HG02884 (cell line): Measurements from ENCODE around the gene GTF2I.
"Not testable (repeated sequence)": the region's sequence is repeated elsewhere in the genome, so short reads cannot be mapped to it uniquely, and the experiment has no call there.

Experiments
- ATAC-seq: cut with Tn5 transposase; IDR thresholded peaks from one replicate; pipeline ENCODE4 v1.9.1; 2021; ENCODE audit warnings: mild to moderate bottlenecking, moderate library complexity; ENCODE audit not compliant: unreplicated experiment

GTF2I gene

GRCh38 chr7:74773760-74774750, 116.5 kb downstream of the GTF2I start, which contains the start of gene NCF1:
Gene NCF1 (plus strand): TSS chr7:74774011. CDS start chr7:74774032, 21 bp downstream.
- ATAC-seq = peak; percentile 80

GRCh38 chr7:74775111-74775510, 117.6 kb downstream of the GTF2I start:
- peak; percentile 42 for ATAC-seq

GRCh38 chr7:74779053-74779452, 121.5 kb downstream of the GTF2I start:
- ATAC-seq = not testable (repeated sequence)

- not testable (repeated sequence) for ATAC-seq
Observed at GRCh38 chr7:74781746-74782145, 124.2 kb downstream of the GTF2I start.

- ATAC-seq = not testable (repeated sequence)
Observed at GRCh38 chr7:74783595-74783994, 126.1 kb downstream of the GTF2I start.

- peak; percentile 85 for ATAC-seq
Observed at GRCh38 chr7:74788369-74789150, 131.0 kb downstream of the GTF2I start.

GRCh38 chr7:74789200-74789736, 131.8 kb downstream of the GTF2I start:
- not testable (repeated sequence) for ATAC-seq

GRCh38 chr7:74797848-74798622, 140.5 kb downstream of the GTF2I start:
- ATAC-seq = not testable (repeated sequence)

GRCh38 chr7:74798644-74799043, 141.1 kb downstream of the GTF2I start:
- ATAC-seq = not testable (repeated sequence)
